IPS-15b (cell line): ENCODE data around the gene HAUS7.

Source experiments
- H3K27me3 ChIP-seq: one replicate; pipeline ENCODE4 v1.6.1; 2013; ENCODE audit warnings: low read length; ENCODE audit not compliant: control insufficient read depth, insufficient read depth
- H3K36me3 ChIP-seq: one replicate; pipeline ENCODE4 v1.6.1; 2013; ENCODE audit warnings: low read length; ENCODE audit not compliant: control insufficient read depth, insufficient read depth
- H3K4me1 ChIP-seq: one replicate; pipeline ENCODE4 v1.6.1; 2013; ENCODE audit warnings: mild to moderate bottlenecking, low read length; ENCODE audit not compliant: control insufficient read depth, insufficient read depth
- H3K4me3 ChIP-seq: one replicate; pipeline ENCODE4 v1.5.1; 2013; ENCODE audit warnings: low read depth, low read length
- H3K9ac ChIP-seq: one replicate; pipeline ENCODE4 v1.6.1; 2013; ENCODE audit warnings: low read depth, mild to moderate bottlenecking, low read length
- H3K9me3 ChIP-seq: one replicate; pipeline ENCODE4 v1.6.1; 2013; ENCODE audit warnings: mild to moderate bottlenecking, low read length; ENCODE audit not compliant: control insufficient read depth, insufficient read depth

HAUS7 gene

GRCh38 chrX:153398275-153398960, 72.0 kb downstream of the HAUS7 start:
- Histone ChIP-seq H3K9ac (no peak overlapping the region), H3K4me3 (no peak overlapping the region), H3K27me3 (no peaks in the 10 kb centered on the region)

More at GRCh38 chrX:153398275-153398960, 72.0 kb downstream of the HAUS7 start:
- Histone ChIP-seq H3K4me1 (no peaks in the 10 kb centered on the region), H3K9me3 (no peaks in the 10 kb centered on the region), H3K36me3 (no peaks in the 10 kb centered on the region)
